ENCODE results near the gene NBEA. TPM values are rescaled to one million over a fixed set of nuclear protein-coding genes. Genes with fewer than 3 reads are reported as not detected.
"Not testable (repeated sequence)": the region's sequence is repeated elsewhere in the genome, so short reads cannot be mapped to it uniquely, and the experiment has no call there.

The NBEA gene
- total and polyA plus RNA-seq, 5 experiments from 2014 or later = 1.1 to 8.0 (median 1.7) TPM

DNA sequence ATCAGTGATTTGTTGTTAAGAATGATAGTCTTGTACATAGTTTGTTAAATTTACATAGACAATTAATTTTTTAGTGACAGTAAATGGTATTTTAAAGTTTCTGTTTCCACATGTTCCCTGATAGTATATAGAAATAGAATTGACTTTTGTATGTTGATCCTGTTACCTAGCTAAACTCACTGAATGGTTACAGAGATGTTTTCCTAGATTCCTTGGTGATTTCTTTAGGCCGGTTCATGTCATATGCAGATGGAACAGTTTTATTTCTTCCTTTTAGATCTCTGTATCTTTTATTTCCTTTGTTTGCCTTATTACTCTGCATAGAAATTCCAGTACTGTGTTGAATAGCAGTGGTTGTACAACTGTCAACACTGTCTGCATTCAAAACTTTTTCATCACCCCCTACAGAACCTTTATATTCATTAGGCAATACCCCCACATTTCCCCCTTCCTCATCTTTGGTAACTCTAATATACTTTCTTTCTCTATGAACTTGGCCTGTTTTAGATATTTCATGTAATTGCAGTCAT lies 86.3 kb downstream of the NBEA start:
- H3K4me3 Mint-ChIP-seq = peak overlapping the region in 1 of 10 donors; percentile 49
- peaks cover 14 to 84% (median 40%) of the 10 kb centered on the region in 9 donors for H3K9me3 Mint-ChIP-seq
- ATAC-seq = no peak
- H3K36me3 Mint-ChIP-seq = peaks cover 2 to 74% (median 51%) of the 10 kb centered on the region in 3 donors
- H3K27ac Mint-ChIP-seq = no peak overlapping the region
- no peak for DNase-seq
- POLR2A ChIA-PET = no interaction called here
- peaks cover 0 to 4% (median 0%) of the 10 kb centered on the region in 4 donors for H3K4me1 Mint-ChIP-seq
- H3K27me3 Mint-ChIP-seq = no peaks in the 10 kb centered on the region

GRCh38 chr13:35039012-35039411 lies 96.9 kb downstream of the NBEA start:
- DNase-seq = no peak
- POLR2A ChIA-PET = no interaction called here
- no peak for ATAC-seq
- no peaks in the 10 kb centered on the region for H3K27me3 Mint-ChIP-seq
- H3K9me3 Mint-ChIP-seq = peaks cover 6 to 28% (median 24%) of the 10 kb centered on the region in 9 donors
- no peak overlapping the region for H3K27ac Mint-ChIP-seq
- H3K4me3 Mint-ChIP-seq = no peak overlapping the region
- H3K4me1 Mint-ChIP-seq = peaks cover 0 to 4% (median 0%) of the 10 kb centered on the region in 4 donors
- H3K36me3 Mint-ChIP-seq = peaks cover 14 to 30% (median 20%) of the 10 kb centered on the region in 3 donors

DNA sequence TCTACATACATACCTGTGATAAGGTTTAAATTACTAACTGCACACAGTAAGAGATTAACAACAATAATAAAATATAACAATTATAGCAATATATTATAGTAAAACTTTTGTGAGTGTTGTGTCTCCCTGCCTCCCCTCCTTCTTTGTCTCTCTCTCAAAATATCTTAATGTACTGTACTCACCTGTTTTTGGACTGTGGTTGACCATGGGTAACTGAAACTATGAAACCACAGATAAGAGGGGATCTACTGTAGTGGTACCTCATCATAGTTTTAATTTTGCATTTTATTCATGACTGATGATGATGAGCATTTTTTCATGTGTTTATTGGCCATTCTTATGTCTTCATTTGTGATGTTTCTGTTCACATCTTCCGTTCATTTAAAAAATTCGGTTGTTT lies 104.5 kb downstream of the NBEA start:
- DNase-seq = no peak
- Mint-ChIP-seq H3K9me3 (no peaks in the 10 kb centered on the region), H3K27ac (no peak overlapping the region), H3K4me1 (no peaks in the 10 kb centered on the region), H3K27me3 (no peaks in the 10 kb centered on the region), H3K4me3 (no peak overlapping the region), H3K36me3 (peaks cover 9 to 31% (median 30%) of the 10 kb centered on the region in 3 donors)
- no peak for ATAC-seq
- POLR2A ChIA-PET = no interaction called here

GRCh38 chr13:35055705-35056104 lies 113.6 kb downstream of the NBEA start:
- Mint-ChIP-seq H3K27me3 (no peaks in the 10 kb centered on the region), H3K36me3 (peaks cover 0 to 21% (median 9%) of the 10 kb centered on the region in 3 donors), H3K4me3 (no peak overlapping the region), H3K27ac (no peak overlapping the region), H3K9me3 (peaks cover 0 to 5% (median 0%) of the 10 kb centered on the region in 9 donors), H3K4me1 (no peaks in the 10 kb centered on the region)
- ATAC-seq (no peak), DNase-seq (no peak)
- POLR2A ChIA-PET = no interaction called here

DNA sequence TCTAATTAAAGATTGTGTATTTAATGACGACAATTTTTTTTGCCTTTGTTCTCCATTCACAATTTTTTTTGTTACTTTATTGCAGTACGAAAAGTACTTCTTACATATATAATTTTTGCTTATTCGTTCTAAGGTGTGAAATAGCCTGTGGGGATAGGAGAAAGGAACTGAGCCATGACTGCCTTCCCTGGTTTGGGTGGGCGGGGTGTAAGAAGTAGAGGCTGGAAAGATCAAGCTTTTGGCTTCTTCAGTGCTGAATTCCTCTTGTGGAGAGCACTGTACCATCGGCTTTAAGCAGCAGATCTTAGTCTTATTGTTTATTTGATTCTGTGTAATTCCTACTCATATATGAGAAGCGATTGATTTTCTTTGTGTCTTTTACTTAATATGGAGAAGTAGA lies 115.8 kb downstream of the NBEA start:
- H3K4me3 Mint-ChIP-seq = no peak overlapping the region
- DNase-seq (no peak), ATAC-seq (no peak)
- no peaks in the 10 kb centered on the region for H3K27me3 Mint-ChIP-seq
- H3K4me1 Mint-ChIP-seq = no peaks in the 10 kb centered on the region
- POLR2A ChIA-PET = no interaction called here
- H3K27ac Mint-ChIP-seq = no peak overlapping the region
- H3K36me3 Mint-ChIP-seq = peaks cover 0 to 20% (median 9%) of the 10 kb centered on the region in 3 donors
- H3K9me3 Mint-ChIP-seq = peaks cover 0 to 5% (median 0%) of the 10 kb centered on the region in 9 donors

- DNase-seq, H3K27ac Mint-ChIP-seq, POLR2A ChIA-PET, H3K4me3 Mint-ChIP-seq, H3K9me3 Mint-ChIP-seq, H3K27me3 Mint-ChIP-seq, ATAC-seq, H3K4me1 Mint-ChIP-seq: not testable (repeated sequence)
- peaks cover 5 to 20% (median 6%) of the 10 kb centered on the region in 3 donors for H3K36me3 Mint-ChIP-seq
Measured at GRCh38 chr13:35058585-35058984, 116.5 kb downstream of the NBEA start.

GRCh38 chr13:35086667-35087066 lies 144.6 kb downstream of the NBEA start:
- ATAC-seq (no peak), DNase-seq (no peak)
- Mint-ChIP-seq H3K36me3 (peaks cover 15 to 43% (median 19%) of the 10 kb centered on the region in 3 donors), H3K9me3 (peaks cover 3 to 45% (median 22%) of the 10 kb centered on the region in 9 donors), H3K27ac (no peak overlapping the region), H3K4me3 (no peak overlapping the region), H3K27me3 (no peaks in the 10 kb centered on the region), H3K4me1 (no peaks in the 10 kb centered on the region)
- POLR2A ChIA-PET = no interaction called here

DNA sequence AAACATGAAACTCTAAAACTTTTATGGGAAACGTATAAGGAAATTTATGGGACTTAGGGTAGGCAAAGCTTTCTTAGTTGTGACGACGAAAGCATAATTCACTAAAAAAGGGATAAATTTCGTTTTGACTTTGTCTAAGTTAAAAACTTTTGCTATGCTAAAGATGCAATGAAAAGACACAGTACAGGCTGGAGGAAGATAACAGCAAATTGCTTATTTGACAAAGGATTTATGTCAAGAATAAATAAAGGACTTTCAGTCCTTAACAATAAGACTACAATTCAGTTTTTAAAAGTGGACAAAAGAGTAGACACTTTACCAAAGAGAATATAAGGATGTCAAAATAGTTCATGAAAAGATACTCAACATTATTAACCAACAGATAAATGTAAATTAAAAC lies 150.2 kb downstream of the NBEA start:
- peaks cover 0 to 10% (median 9%) of the 10 kb centered on the region in 9 donors for H3K9me3 Mint-ChIP-seq
- ATAC-seq (no peak), DNase-seq (no peak)
- no peaks in the 10 kb centered on the region for H3K4me1 Mint-ChIP-seq
- H3K4me3 Mint-ChIP-seq = no peak overlapping the region
- peaks cover 0 to 7% (median 5%) of the 10 kb centered on the region in 3 donors for H3K36me3 Mint-ChIP-seq
- H3K27me3 Mint-ChIP-seq = no peaks in the 10 kb centered on the region
- H3K27ac Mint-ChIP-seq = no peak overlapping the region
- POLR2A ChIA-PET = no interaction called here

DNA sequence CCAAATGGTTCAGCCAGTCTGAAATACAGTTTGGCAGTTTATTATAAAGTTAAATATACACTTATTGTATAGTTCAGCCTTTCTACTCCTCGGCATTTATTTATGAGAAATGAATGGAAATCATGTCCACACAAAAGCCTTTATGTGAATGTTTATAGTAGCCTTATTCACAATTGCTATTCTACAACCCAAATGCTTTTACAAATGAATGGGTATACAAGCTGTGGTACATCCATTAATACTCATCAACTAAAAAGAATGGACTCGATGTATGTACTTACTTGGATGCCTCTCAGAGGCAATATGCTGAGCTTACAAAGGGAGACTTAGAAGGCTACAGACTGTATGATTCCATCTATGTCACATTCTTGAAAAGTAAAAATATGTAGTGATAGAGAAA lies 150.7 kb downstream of the NBEA start:
- Mint-ChIP-seq H3K9me3 (peaks cover 0 to 5% (median 4%) of the 10 kb centered on the region in 9 donors), H3K27me3 (no peaks in the 10 kb centered on the region), H3K36me3 (peaks cover 0 to 5% (median 2%) of the 10 kb centered on the region in 3 donors), H3K27ac (no peak overlapping the region), H3K4me3 (no peak overlapping the region), H3K4me1 (no peaks in the 10 kb centered on the region)
- no peak for ATAC-seq
- POLR2A ChIA-PET = no interaction called here
- no peak for DNase-seq

DNA sequence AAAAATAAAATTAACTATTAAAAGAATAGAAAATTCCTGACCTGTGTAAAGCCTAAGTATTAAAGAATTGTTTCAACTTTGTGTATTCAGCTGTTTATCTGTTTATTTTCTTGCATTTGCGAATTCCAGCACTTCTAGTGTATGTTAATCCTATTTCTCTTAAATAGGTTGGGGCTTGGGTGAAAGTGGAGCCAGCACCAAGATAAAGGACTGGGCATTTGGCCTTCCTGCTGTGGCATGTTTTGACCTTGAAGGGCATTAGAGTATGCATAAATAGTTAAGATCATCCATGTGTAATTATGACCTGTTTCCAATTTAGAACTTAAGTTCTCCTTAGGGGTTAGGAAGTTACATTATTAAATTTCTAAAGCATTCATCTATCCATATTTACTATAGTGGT lies 151.3 kb downstream of the NBEA start:
- Mint-ChIP-seq H3K36me3 (peaks cover 0 to 10% (median 3%) of the 10 kb centered on the region in 3 donors), H3K9me3 (peaks cover 0 to 4% (median 0%) of the 10 kb centered on the region in 9 donors), H3K4me1 (no peaks in the 10 kb centered on the region), H3K27me3 (no peaks in the 10 kb centered on the region), H3K4me3 (no peak overlapping the region), H3K27ac (no peak overlapping the region)
- no peak for ATAC-seq
- POLR2A ChIA-PET = no interaction called here
- DNase-seq = no peak

GRCh38 chr13:35106771-35107170 lies 164.7 kb downstream of the NBEA start:
- H3K27me3 Mint-ChIP-seq, H3K27ac Mint-ChIP-seq, H3K36me3 Mint-ChIP-seq, H3K4me1 Mint-ChIP-seq, ATAC-seq, POLR2A ChIA-PET, DNase-seq, H3K4me3 Mint-ChIP-seq, H3K9me3 Mint-ChIP-seq: not testable (repeated sequence)

DNA sequence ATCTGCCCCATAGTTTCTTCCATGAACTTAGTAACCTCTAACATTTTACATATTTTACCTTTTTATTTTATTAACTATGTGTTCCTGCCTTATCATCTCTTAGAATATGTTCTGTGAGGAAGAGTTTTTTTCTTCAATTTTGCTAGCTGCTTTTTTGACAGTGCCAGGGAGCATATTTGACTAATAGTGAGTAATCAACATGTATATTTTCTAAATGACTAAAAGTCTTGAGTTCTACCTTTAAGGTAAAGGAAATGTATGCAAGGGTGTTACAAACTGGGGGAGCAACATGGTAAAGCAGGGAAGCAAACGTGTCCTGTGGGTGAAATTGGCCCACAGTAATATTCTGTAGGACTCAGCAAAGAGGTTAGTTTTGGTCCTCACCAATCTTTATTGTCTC lies 165.5 kb downstream of the NBEA start:
- H3K36me3 Mint-ChIP-seq = peaks cover 3 to 8% (median 5%) of the 10 kb centered on the region in 3 donors
- DNase-seq (no peak), ATAC-seq (no peak)
- peaks cover 0 to 4% (median 0%) of the 10 kb centered on the region in 9 donors for H3K9me3 Mint-ChIP-seq
- no peaks in the 10 kb centered on the region for H3K27me3 Mint-ChIP-seq
- H3K27ac Mint-ChIP-seq = no peak overlapping the region
- no peaks in the 10 kb centered on the region for H3K4me1 Mint-ChIP-seq
- POLR2A ChIA-PET = no interaction called here
- H3K4me3 Mint-ChIP-seq = no peak overlapping the region

GRCh38 chr13:35113612-35114011 lies 171.5 kb downstream of the NBEA start:
- not testable (repeated sequence) for H3K27me3 Mint-ChIP-seq

GRCh38 chr13:35127466-35127865 lies 185.4 kb downstream of the NBEA start:
- no peaks in the 10 kb centered on the region for H3K9me3 Mint-ChIP-seq
- no peaks in the 10 kb centered on the region for H3K27me3 Mint-ChIP-seq
- ATAC-seq = no peak

More at GRCh38 chr13:35113612-35114011, 171.5 kb downstream of the NBEA start:
- DNase-seq, H3K27ac Mint-ChIP-seq, H3K9me3 Mint-ChIP-seq, ATAC-seq, POLR2A ChIA-PET, H3K4me3 Mint-ChIP-seq, H3K4me1 Mint-ChIP-seq: not testable (repeated sequence)
- peaks cover 4 to 12% (median 8%) of the 10 kb centered on the region in 3 donors for H3K36me3 Mint-ChIP-seq

More at GRCh38 chr13:35127466-35127865, 185.4 kb downstream of the NBEA start:
- Mint-ChIP-seq H3K4me3 (no peak overlapping the region), H3K27ac (no peak overlapping the region), H3K4me1 (no peaks in the 10 kb centered on the region), H3K36me3 (peaks cover 5 to 22% (median 5%) of the 10 kb centered on the region in 3 donors)
- no peak for DNase-seq
- POLR2A ChIA-PET = no interaction called here
